Kidney capillary endothelial cell (primary cell): ENCODE results near the gene REG3G.

Experiments used
- DNase-seq: peaks from one replicate; pipeline ENCODE4 v3.0.0-alpha.2; 2018; ENCODE audit warnings: low spot score

The REG3G gene

DNA sequence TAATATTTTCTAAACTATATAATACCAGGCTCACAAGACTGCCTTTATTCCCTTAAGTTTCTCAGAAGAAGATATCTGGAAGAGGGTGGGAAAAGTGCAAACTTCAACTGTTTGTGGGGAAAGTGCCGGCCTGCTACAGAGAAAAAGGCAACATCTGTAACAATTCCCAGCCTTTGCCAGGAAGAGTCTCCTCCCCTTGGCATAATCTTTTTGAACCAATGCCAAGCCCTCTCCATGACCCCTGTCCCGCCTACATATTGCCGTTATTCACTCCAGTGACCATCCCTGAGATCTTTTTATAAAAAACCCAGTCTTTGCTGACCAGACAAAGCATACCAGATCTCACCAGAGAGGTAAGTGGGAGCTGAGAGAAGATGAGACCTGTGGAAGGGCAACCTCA, at the start of gene REG3G:
TSS of gene REG3G (plus strand) at position 282 of the 400 bp plus-strand sequence. CDS start 392 bp downstream, outside the sequence.
- no peak for DNase-seq

DNA sequence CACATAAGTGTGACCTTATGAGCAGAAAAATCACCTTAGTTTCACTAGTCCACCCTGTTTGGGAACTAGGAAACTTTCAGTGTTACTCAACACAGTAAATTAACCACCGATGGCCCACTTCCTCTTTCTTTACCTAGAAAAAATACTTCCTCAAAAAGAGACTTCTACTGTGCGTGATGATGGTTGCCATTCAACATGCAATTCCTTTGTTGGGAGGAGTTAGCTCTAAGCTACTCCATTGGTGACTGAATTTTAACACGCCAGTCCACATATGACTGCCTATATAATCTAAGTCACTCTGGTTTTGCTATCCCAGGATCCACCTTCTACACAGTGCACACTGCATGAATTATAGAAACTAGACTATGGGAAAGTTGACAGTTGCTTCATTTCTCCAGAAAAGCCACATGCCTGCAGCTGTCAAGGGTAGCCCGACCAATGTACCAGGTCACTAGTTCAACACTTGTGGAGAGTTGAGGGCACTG, 47.8 kb upstream of the REG3G start:
- no peak for DNase-seq

DNA sequence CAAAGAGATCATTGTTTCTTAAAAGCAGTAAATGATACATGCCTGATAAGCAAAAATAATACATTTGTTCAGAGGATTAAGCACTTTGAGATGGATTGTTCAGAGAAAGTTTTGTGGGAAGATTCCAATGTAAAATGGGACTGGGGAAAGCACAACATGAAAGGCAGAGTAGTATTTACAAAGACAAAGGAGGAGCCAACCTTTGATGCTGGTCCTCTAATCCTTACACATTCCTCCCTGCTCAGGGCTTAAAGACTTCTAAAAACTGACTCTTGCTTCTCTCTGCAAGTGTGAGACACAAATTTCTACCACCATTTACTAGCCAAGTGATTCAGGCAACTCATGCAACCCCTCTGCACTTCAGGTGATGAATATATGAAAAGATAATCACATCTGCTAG, 47.2 kb upstream of the REG3G start:
- DNase-seq, result no peak

DNA sequence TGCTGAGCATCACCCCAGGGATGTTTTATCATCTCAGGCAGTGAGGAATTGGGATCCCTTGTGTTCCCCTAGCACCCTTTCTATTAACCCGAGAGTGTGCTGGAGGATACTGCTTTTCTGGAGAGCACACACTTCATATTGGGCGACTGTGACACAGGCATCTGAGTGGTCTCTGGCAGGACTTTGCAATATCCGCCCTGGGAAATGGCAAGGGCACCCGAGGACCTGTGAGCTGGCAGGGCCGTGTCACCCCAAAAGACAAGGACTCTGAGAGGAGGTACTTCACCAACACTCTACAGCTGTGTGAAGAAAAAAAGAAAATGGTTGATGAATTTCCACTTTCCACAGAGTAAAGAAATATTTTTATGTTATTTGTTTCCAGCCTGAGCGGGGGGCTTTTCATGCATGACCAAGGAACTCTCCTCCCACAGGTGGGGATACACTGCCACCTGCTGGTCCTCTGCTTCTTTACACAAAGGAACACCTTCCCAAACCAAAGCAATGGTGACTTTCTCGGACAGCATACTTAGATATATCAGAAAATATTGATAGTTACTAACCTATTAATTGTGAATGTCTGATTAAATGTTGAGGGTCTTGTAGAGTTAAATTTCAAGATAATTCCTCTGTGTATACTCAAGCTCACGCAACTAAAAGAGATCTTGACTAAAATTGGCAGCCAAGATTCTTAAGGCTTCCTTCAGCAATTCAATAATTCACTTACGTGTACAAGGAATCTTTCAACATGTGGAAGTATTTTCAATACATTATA, 45.9 kb upstream of the REG3G start:
- peak; percentile 58 for DNase-seq

DNA sequence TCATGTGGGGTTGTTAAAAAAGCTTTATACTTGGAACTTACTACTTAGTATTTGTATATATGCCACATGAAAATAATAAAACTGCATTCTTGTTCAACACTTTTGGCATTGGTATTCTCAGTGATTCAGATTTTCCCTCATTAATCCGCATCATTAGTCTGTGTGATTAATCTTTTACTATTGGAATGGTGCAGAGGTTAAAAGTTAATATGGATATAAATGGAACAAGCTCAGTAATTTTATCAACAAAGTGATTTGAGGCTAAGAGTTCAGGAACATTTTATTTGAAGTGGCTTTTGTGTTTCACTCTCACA, 45.4 kb upstream of the REG3G start:
- DNase-seq, result no peak

DNA sequence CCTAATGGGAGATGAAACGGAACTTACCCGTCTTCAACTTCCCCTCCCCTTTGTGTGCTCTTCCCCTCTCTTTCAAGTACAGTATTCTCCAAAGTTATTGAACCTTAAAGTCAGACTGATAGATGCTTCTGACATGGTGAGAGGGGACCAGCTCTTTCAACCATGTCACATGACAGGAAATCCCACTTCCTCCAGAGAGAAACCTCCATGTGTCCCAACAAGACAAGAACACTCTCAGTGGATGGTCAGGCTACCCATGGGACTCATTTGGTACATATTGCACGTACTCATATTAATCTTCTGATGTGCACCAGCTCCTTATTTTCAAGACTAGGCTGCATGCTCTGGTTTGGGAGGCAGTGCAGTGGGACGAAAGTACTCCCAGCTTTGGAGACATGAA, 44.6 kb upstream of the REG3G start:
- DNase-seq, result no peak

DNA sequence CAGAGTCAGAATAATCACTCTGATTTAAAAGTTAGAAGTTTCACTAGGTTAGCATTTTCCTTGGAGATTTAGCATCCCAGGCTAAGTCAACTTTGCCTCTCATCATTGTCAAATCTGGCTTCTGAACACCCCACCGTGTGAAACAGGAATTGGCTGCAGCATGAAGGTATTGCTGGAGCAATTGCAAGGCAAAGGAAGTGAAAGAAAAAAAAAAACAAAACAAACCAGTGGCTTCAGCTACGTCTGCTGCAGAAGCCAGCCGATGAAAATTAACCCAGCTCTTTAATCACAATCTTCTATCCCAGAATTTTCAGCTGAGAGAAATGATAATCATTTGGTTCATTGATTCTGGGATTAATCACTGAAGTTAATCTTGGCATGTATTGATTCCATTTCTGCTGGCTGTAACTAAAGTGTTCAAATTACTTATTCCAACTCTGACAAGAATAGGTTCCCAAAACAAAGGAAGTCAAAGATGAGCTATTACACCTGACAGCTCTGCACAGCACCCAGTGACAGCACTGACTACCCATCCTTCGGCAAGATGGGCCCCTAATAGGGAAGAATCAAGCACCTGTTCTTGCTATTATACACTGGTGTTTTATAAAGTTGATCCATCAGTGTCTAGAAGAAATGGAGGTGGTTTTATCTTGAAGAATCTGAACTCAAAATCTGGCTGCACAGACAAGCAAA, 42.7 kb upstream of the REG3G start:
- DNase-seq, result no peak

DNA sequence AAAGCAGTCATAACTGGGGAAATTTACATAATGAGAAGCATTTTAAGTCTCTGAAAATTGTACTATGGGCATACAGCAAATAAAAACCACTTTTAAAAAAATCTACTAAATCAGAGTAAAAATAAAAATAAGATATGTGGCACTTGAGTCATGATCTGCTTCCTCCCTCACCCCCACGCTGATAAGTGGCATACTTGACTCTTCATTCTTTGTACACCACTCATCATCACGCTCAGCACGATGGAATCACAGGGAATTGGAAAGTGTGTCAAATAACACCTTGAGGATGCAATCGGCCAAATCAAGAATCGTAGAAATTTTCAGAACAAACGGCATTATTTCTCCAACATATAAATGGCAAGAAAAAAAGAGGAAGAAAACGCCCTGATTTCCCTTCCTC, 41.1 kb upstream of the REG3G start:
- no peak for DNase-seq

DNA sequence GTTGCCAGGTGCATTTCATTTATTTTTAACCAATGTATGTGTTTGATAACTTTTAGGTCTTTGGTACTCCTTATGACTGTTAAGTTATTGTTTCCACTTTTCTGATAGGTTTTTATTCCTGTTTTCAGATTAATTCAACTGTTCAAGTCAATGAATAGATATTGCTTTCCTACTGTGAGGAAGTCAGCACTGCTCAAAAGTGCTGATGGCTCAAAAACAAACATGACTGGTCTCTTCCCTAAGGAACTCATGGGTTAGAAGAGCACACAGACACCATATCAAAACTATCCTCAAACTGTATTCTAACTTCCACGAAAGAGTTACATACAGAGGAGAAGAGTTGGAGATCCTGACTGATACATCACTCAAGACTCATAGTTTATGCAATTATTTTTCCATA, 39.9 kb upstream of the REG3G start:
- no peak for DNase-seq

DNA sequence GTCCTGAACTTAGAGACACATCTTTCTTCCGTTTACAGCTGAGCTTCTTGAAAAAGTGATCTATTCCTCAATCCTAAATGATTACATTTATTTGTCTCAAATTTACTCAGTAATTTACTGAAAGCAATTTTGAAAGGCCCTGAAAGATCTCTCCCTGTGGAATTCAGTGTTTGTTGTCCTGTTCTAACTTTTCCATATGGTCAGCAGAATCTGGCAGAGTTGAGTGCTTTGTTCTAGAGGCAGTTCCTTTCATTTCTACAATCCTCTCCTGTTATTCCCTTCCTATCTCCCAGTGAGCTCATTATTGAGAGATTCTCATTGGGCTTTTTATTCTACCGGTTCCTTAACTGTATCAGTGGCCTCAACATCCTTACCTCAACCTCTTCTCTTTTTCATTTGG, 36.5 kb upstream of the REG3G start:
- no peak for DNase-seq

DNA sequence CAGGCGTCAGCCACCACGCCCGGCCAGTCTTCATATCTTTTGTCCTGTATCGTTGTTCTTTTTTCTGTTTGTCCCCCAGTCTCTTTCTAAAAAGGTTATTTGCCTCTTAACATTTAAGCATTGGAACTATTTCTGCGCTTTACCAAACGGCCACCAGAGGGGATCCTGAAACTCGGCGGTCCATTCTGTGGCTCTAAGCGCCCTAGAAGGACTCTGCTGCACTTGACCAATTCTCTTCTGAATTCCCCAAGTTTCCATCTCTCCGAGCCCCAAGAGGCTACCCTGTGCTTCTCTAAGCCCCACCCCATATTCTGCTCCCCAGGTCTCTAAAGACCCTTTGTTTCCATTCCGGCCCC, 33.1 kb upstream of the REG3G start:
- no peak for DNase-seq

DNA sequence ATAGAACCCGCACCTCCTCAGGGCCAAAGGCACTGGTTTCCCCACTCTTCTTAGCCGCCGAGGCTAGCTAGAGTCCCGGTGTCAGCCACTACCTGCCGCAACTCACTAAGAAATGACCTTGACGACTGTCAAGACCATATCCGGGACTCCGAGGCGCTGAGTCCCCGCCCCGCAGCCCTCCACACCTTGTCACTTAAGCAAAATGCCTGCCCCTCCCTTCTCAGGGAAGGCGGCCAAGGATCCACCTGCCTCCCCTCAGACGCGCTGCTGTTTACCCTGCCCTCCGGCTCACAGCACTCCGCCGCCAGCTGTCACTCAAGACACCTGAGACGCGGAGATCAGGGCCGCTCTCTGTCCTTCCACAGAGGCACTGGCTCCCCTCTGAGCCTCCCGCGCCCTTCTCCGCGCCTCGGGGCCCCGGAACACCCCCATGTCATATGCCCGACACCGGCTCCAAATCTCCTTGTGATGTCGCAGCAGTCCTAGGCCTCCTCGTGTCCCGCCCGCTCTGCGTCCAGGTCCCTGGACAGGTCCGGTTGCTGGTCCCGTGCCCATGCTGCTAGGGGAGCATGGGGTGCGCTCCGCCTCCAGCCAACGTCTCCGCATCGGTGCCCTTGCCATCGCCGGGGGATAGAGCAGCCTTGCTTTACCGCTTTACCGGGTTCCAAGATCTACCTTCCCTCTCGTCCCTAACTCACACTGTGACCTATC, 32.5 kb upstream of the REG3G start:
- no peak for DNase-seq

DNA sequence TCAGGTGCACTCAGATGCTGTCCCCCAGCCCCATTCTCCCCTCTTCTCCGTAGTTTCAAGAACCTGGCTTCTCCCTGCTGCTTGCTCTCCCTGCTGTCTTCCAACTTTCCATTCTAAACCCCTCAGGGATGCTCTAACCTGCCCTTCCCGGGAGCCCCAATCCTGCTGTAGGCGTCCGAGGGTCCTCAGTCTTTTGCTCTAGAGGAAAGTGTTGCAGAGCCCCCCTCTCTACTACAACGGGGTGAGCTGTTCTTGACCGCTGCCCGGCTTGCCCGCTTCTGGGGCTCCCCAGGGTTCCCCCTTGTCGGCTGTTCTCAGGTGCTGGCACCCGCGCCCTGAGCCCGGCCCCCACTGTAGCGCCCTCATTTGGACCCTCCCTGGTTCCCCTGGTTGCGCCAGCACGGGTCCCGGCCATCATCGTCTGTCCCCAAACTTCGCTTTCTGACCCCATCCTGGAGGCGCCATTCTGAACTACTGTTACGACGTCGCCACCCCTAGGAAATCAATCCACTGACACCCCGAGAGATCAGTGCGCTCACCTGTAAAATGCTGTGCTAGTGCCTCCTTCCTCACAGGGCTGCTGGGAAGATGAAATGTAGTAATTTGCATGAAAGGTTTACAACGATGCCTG, 31.9 kb upstream of the REG3G start:
- no peak for DNase-seq

DNA sequence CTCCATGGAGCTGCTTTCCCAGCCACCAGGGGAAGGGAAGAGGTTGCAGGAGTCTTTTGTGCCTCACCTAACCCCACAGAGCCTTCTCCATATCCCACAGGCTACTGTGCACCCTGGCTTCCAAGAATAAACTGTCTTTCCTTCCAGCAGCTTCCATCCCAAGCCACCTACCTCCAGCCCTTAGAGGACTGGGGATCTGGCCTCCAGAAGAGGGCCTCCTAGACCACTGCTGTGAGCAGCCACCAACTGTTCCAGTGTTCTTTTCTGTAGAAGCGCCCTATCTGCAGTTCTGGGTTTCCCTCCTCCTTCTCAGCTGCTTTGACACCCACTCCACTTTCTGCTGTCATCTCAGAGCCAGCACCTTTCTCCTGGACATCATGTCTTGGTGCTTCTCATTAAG, 30.7 kb upstream of the REG3G start:
- no peak for DNase-seq

DNA sequence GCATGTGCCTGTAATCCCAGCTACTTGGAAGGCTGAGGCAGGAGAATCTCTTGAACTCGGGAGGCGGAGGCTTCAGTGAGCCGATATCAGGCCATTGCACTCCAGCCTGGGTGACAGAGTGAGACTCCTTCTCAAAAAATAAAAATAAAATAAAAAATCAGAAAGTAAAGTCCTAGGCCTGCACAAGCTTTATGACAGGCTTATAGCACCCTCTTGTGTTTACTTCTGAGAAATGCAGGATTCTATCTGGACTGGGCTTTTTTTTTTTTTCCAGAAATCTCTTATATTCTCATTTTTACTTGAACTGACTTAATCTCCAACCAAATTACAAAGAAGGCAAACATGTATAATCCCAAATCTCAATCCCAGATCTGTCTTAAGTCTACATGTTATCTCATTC, 26.1 kb upstream of the REG3G start:
- DNase-seq, result no peak

DNA sequence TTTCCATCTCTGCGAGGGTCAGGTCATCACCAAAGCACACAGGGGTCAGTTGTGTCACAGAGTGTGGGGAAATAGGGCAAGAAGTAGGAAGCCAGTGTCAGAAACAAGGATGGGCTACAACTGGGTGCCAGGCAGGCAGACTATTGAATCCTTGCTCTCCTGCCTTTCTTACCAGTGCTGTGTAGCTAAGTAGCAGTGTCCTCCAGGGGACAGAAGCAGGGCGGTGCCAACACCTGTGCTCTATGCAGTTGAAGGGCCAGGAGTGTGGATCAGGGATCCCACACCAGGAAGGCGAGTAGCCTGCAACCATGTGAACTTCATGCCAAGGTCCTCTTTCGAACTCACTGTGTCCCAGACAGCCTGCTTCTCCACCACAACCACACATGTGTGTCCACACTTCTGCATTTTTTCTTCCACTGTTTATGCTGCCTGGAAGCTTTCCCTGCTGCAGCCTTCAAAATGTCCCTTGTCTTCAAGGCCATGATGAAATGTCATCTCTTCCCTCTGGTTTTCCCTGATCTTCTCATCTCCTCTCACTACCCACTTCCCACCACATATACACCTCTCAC, 25.4 kb upstream of the REG3G start:
- DNase-seq, result no peak

DNA sequence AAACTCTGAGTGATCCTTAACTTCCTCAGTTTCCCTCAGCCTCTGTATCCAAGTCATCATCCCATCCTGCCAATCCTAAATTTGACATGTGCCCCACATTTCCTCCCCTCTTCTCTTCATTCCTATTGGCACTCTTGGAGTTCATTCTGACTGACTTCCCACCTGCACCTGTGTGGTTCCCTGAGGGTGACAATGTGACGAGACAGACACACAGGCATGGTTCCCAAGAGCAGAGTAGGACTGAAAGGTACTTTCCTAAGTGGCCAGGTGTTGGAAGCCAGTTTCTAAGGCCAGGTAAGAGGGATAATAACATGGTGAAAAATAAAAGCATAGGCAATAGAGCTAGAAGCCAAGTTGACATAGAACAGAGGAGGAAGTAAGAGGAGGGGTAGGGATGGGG, 24.2 kb upstream of the REG3G start:
- DNase-seq, result no peak

DNA sequence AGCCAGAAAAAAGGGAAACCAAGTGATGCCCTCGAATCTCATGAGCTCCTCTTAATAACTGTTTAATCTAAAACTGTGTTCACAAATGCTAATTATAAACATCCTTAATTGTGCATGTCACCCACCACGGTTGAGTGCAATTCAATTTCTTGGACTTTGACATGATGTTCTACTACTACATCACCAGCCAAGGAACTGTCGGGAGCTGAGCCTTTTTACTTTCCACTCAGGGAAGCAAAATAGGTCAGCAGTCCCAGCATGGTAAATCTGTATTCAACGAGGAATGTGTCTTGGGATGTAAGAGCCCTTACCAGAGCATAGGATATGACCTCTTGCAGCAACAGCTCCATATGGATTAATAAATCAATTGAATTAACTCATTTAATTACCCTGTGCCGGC, 20.8 kb upstream of the REG3G start:
- DNase-seq, result no peak

DNA sequence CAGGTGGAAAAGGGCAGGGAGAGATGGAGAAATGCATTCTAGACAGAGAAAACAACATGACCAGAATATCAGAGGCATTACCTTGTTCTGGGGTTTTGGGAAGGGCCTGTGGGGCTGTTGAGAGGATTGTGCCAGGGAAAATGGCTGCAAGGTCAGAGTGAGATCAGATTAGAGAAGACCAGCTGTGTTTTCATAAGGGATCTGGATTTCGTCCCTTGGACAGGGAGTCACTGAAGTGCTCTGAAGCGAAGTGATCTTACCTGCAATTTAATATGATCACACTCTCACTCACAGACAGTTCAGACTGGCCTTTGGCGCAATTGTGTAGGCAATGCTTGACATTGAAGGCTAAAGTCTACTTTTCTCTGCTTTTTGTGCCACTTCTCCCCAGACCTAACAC, 20.3 kb upstream of the REG3G start:
- DNase-seq, result no peak

DNA sequence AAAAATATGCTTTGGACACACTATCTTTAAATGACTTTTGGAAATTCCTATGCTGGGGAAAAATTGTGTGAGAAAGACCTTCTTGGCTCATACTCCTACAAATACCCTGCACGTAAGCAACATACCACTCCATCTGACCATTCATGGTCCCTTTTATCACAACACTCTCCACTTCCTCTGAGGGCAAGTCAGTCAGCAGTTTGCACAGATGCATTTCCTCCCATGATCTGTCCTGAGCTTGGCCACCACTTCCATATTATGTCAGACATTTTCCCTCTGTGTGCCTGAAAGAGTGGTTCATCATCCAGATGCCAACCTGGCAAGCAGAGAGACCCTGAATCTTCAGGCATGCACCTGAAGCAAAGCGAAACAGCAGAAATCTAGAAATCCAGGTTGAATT, 16.1 kb upstream of the REG3G start:
- DNase-seq, result no peak

DNA sequence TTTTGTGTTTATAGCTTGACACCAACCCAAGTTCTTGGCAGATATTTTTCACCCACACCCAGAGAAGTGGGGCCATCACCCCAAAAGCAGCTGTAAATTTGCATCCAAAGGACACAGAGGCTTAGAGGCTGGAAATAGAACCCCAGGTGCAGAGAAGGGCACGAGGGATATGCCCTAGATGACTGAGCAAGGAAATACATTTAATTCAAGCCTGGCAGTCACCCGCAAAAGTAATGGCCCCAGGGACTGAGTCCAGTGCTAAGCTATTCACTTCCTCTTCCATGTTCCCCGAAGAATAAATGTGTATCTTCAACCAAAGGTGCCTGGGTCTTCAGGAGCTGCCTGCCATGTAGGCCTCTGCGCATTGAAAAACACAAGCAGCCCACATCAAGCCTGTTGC, 14.0 kb upstream of the REG3G start:
- no peak for DNase-seq

DNA sequence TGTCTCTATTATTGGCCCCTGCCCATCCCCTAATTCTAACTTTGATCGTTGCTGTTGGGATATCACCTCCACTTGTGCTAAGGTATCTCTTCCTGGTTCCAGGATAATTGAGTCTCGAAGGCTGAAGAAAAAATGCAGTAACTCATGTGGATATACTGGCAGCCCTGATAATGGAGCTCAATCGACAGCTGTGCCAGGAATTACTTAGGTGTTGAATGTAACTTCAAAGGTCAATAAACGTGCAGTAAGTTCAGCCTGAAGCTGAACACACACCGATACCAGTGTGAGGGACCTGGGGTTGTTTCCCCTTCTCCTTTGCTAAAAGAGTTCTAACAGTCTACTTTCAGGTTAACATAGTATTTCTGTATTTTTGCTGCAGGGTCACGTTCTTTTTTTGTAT, 11.9 kb upstream of the REG3G start:
- no peak for DNase-seq

DNA sequence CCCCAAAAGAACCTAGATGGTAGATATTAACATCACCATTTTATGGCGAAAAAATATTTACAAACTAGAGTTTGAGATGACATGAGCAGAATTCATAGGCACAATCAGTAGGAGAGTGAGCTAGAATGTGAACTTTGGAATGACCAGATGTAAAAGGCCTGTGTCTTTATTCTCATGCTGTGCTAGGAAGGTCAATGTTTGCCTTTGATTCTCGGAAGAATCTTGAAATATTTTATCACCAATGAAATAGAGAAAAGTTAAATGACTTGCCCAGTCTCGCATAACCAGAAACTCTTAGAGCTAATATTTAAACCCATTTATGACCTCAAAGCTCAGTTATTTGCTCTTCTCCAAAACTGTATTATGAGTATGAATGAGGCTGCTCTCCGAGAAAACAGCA, 9.2 kb upstream of the REG3G start:
- no peak for DNase-seq
